HG02852 (cell line): ENCODE data around the gene FCN1.

Experiments used
- ATAC-seq: cut with Tn5 transposase; IDR thresholded peaks from one replicate; pipeline ENCODE4 v1.9.1; 2021; ENCODE audit warnings: mild to moderate bottlenecking, moderate library complexity; ENCODE audit not compliant: unreplicated experiment

The FCN1 gene

GRCh38 chr9:134937566-134938345 lies 20.0 kb upstream of the FCN1 start:
- ATAC-seq = no peak

- no peak for ATAC-seq
Observed at GRCh38 chr9:134937164-134937555, 19.4 kb upstream of the FCN1 start.

- no peak for ATAC-seq
Observed at GRCh38 chr9:134936346-134937163, 18.8 kb upstream of the FCN1 start.

- no peak for ATAC-seq
Observed at GRCh38 chr9:134935701-134936345, 18.1 kb upstream of the FCN1 start.

GRCh38 chr9:134935056-134935640 lies 17.4 kb upstream of the FCN1 start:
- no peak for ATAC-seq

GRCh38 chr9:134933076-134933659 lies 15.5 kb upstream of the FCN1 start:
- no peak for ATAC-seq

- ATAC-seq = no peak
Observed at GRCh38 chr9:134932606-134933005, 14.9 kb upstream of the FCN1 start.

- no peak for ATAC-seq
Observed at GRCh38 chr9:134932171-134932570, 14.5 kb upstream of the FCN1 start.

GRCh38 chr9:134930398-134930797 lies 12.7 kb upstream of the FCN1 start:
- ATAC-seq = peak; percentile 63

GRCh38 chr9:134929193-134930158 lies 11.8 kb upstream of the FCN1 start:
- ATAC-seq = no peak

GRCh38 chr9:134928436-134929192 lies 10.9 kb upstream of the FCN1 start:
- ATAC-seq = no peak

GRCh38 chr9:134925011-134925511 lies 7.3 kb upstream of the FCN1 start:
- no peak for ATAC-seq

- ATAC-seq = no peak
Observed at GRCh38 chr9:134923466-134923865, 5.8 kb upstream of the FCN1 start.

- no peak for ATAC-seq
Observed at GRCh38 chr9:134922932-134923240, 5.2 kb upstream of the FCN1 start.

- no peak for ATAC-seq
Observed at GRCh38 chr9:134922066-134922931, 4.6 kb upstream of the FCN1 start.

GRCh38 chr9:134919303-134919702 lies 1.6 kb upstream of the FCN1 start:
- no peak for ATAC-seq

- no peak for ATAC-seq
Observed at GRCh38 chr9:134918646-134919045, 934 bp upstream of the FCN1 start.

GRCh38 chr9:134916161-134916665 lies 1.5 kb downstream of the FCN1 start:
- ATAC-seq = no peak
